H1 (cell line): ENCODE data around the gene LITAF. TPM values are rescaled to one million over a fixed set of nuclear protein-coding genes. Genes with fewer than 3 reads are reported as not detected.

Experiments used
- ATF2 ChIP-seq: IDR thresholded peaks from 2 replicates; pipeline ENCODE4 v1.6.1; 2012; ENCODE audit warnings: low read length, inconsistent platforms
- EZH2 ChIP-seq: fragments of 200-600 bp; sonication (generic); IDR thresholded peaks from 2 replicates; pipeline ENCODE4 v1.7.1; 2012; ENCODE audit warnings: low read depth, mild to moderate bottlenecking, moderate library complexity, low read length, inconsistent platforms; ENCODE audit not compliant: severe bottlenecking
- GTF2F1 ChIP-seq: IDR thresholded peaks from 2 replicates; pipeline ENCODE4 v1.6.1; 2012; ENCODE audit warnings: low read depth, low read length, improper control_type of control experiment, borderline replicate concordance
- MAFK ChIP-seq: IDR thresholded peaks from 2 replicates; pipeline ENCODE4 v1.6.1; 2012; ENCODE audit warnings: low read depth, mild to moderate bottlenecking, improper control_type of control experiment, low read length
- TBP ChIP-seq: IDR thresholded peaks from 2 replicates; pipeline ENCODE4 v1.6.1; 2011; ENCODE audit warnings: low read depth, low read length, improper control_type of control experiment
- polyA plus RNA-seq, 7 experiments: library from polyadenylated mRNA; depleted of rRNA in 3 of 7; stranded (reverse) in 5 of 7; unstranded in 2 of 7; fragments of >200 nt in 5 of 7; fragments of 200-250 nt in 2 of 7; gene quantifications; 1 replicate in 5 of 7; 2 replicates in 1 of 7; 4 replicates in 1 of 7; pipeline versions ENCODE4 v1.2.1 to v1.2.3, GENCODE V29; 2011 to 2013; ENCODE audit warnings: missing spikeins in 2 of 7, mixed read lengths in 2 of 7
- total RNA-seq: library from RNA; stranded (reverse); fragmentation: NEBNext Ultra II Directional; extraction: Animal tissue kit (Norgen Biotek cat#: 25700); gene quantifications from 2 replicates; pipeline ENCODE4 v1.2.1, GENCODE V29; 2021

LITAF gene
- total and polyA plus RNA-seq, 2 of the 8 experiments (the other 6 are each of a cell fraction or from before 2014, with no cell fraction given) = 165 to 205 TPM

GRCh38 chr16:11583889-11584565 is 2.7 kb downstream of the LITAF start (continued):
- TF ChIP-seq MAFK = no peak
- TF ChIP-seq ATF2 = no peak
- no peak for TF ChIP-seq GTF2F1
- no peak for TF ChIP-seq TBP
- no peak for TF ChIP-seq EZH2
